Activated naive CD4-positive, alpha-beta T cell treated with anti-CD3 and anti-CD28 coated beads, Interleukin-2, amount 10 ng/mL, durations not matched to agents 7 days and 5 days (primary cell): ENCODE results near the gene LCORL.
A peak's percentile ranks its signal among the peaks of the same experiment; 100 is the strongest.

Experiments
- CTCF ChIA-PET: fragments of 350-600 bp; sonication (Branson Sonifier 250); formaldehyde crosslinking; loops from one replicate; lab custom pipeline; 2021; ENCODE audit warnings: antibody characterized with exemption; lab: Charles Lee
- DNase-seq: peaks from one replicate; pipeline ENCODE4 v3.0.0-alpha.2; 2020
- H3K27ac Mint-ChIP-seq: one replicate; pipeline ENCODE4 v1.8.0; 2021; ENCODE audit warnings: mild to moderate bottlenecking, moderate library complexity, mixed read lengths
- H3K27me3 Mint-ChIP-seq: one replicate; pipeline ENCODE4 v1.8.0; 2021; ENCODE audit warnings: mild to moderate bottlenecking, mixed read lengths
- H3K36me3 Mint-ChIP-seq: one replicate; pipeline ENCODE4 v1.8.0; 2021; ENCODE audit warnings: mixed read lengths
- H3K4me1 Mint-ChIP-seq: one replicate; pipeline ENCODE4 v1.8.0; 2021; ENCODE audit warnings: mixed read lengths
- H3K4me3 Mint-ChIP-seq: one replicate; pipeline ENCODE4 v1.8.0; 2021; ENCODE audit warnings: mild to moderate bottlenecking, moderate library complexity, mixed read lengths
- H3K9me3 Mint-ChIP-seq: one replicate; pipeline ENCODE4 v1.8.0; 2021; ENCODE audit warnings: mixed read lengths

LCORL gene

GRCh38 chr4:18021720-18022571 is at the start of gene LCORL:
Gene LCORL (minus strand): TSS chr4:18021755. CDS start chr4:18021751, 4 bp downstream.
- no peaks in the 10 kb centered on the region for H3K36me3 Mint-ChIP-seq
- peaks cover 22% of the 10 kb centered on the region for H3K4me1 Mint-ChIP-seq
- H3K27me3 Mint-ChIP-seq: peaks cover 49% of the 10 kb centered on the region
- peak within 1 kb of the TSS; percentile 85 for H3K27ac Mint-ChIP-seq
- peak within 1 kb of the TSS; percentile 86 for H3K4me3 Mint-ChIP-seq
- no peaks in the 10 kb centered on the region for H3K9me3 Mint-ChIP-seq
- DNase-seq: peak; percentile 92
- CTCF ChIA-PET: interaction anchor here (0.9 kb wide), 1 partner anchor 8 kb away, joined by 3 read pairs; no protein-coding TSS in a partner anchor

DNA sequence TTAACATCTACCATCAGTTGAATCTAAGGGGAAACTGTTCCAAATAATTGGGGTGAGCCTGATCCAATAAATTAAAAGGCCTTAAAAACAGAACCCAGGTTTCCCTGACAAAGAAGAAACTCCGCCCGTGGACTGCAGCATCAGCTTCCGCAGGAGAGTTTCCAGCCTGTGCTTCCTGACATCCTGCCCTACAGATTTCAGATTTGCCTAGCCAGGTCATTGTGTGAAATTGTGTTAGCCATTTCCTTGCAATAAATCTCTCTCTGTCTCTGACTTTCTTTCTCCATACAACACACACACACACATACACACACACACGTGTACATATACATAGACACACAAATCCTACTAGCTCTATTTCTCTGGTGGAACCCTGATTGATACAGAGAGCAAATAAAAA is 48.3 kb upstream of the LCORL start:
- H3K36me3 Mint-ChIP-seq: no peaks in the 10 kb centered on the region
- peaks cover 25% of the 10 kb centered on the region for H3K27me3 Mint-ChIP-seq
- no peak overlapping the region for H3K27ac Mint-ChIP-seq
- H3K4me1 Mint-ChIP-seq: no peaks in the 10 kb centered on the region
- CTCF ChIA-PET: no interaction called here
- H3K9me3 Mint-ChIP-seq: no peaks in the 10 kb centered on the region
- no peak for DNase-seq
- no peak overlapping the region for H3K4me3 Mint-ChIP-seq

DNA sequence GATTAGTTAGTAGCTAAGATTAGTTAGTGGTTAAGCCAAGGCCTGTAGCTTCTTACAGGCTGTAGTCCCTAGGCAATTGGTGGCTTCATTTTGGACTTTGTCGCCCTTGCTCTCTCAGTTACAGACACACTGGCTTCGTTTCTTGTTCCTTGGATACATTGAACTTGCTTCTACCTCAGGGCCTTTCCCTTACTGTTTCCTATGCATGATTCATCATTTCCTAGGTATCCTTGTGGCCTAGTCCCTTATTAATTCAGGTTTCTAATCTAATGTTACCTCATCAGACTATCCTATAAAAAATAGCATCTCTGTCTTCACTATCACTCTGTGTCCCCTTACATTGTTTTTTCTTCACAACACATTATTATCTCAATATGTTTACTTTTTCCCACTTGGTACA is 45.5 kb upstream of the LCORL start:
- no peak overlapping the region for H3K4me3 Mint-ChIP-seq
- peaks cover 25% of the 10 kb centered on the region for H3K27me3 Mint-ChIP-seq
- H3K9me3 Mint-ChIP-seq: peaks cover 11% of the 10 kb centered on the region
- DNase-seq: no peak
- H3K27ac Mint-ChIP-seq: no peak overlapping the region
- H3K4me1 Mint-ChIP-seq: no peaks in the 10 kb centered on the region
- peaks cover 2% of the 10 kb centered on the region for H3K36me3 Mint-ChIP-seq
- CTCF ChIA-PET: no interaction called here

- Mint-ChIP-seq H3K27me3 (peaks cover 23% of the 10 kb centered on the region), H3K36me3 (peaks cover 2% of the 10 kb centered on the region), H3K4me1 (peaks cover 2% of the 10 kb centered on the region), H3K4me3 (no peak overlapping the region), H3K9me3 (peaks cover 11% of the 10 kb centered on the region), H3K27ac (no peak overlapping the region)
- CTCF ChIA-PET: no interaction called here
- DNase-seq: no peak
Measured at GRCh38 chr4:18063079-18063478, 41.5 kb upstream of the LCORL start.

DNA sequence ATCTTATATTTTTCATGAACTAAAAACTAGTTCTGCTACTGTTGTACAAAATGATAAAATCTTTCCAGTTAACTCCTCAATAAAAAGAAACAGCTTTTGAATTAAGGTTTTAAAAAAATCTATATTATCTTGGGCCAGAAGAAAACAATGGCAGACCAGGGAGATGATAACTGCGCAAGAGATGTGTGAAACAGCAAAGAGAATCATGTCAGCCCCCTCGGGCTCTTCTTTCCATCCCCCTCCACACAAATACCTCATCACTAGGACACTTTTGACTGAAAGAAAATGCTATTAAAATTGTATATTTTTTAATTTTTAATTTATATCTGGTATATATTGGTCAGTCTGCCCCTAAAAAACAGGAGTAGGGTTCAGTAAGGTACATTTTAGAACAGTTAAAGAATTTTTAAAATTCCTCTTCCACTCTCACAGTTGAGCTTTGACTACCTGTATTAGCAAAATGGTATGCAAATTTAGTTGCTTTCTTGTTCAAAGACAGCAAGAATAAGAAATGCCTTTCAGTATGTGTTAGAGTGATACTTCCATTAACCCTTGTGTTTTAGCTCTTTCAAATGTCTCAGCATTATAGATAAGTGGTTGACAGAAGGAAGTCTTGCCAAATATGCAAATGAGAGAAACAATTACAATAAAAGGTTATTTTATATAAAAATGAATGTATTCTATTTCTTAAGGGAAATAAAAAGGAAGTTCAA is 36.4 kb upstream of the LCORL start:
- Mint-ChIP-seq H3K4me1 (peaks cover 25% of the 10 kb centered on the region), H3K36me3 (peaks cover 3% of the 10 kb centered on the region), H3K27me3 (peaks cover 42% of the 10 kb centered on the region), H3K9me3 (peaks cover 3% of the 10 kb centered on the region), H3K4me3 (no peak overlapping the region), H3K27ac (no peak overlapping the region)
- no peak for DNase-seq
- CTCF ChIA-PET: interaction anchor here (0.7 kb wide), 1 partner anchor 47 kb away, joined by 3 read pairs; no protein-coding TSS in a partner anchor

- Mint-ChIP-seq H3K36me3 (peaks cover 3% of the 10 kb centered on the region), H3K4me3 (no peak overlapping the region), H3K9me3 (no peaks in the 10 kb centered on the region), H3K27me3 (peaks cover 46% of the 10 kb centered on the region), H3K4me1 (peaks cover 25% of the 10 kb centered on the region), H3K27ac (no peak overlapping the region)
- CTCF ChIA-PET: no interaction called here
- DNase-seq: peak; percentile 23
Measured at GRCh38 chr4:18056030-18056429, 34.5 kb upstream of the LCORL start.

DNA sequence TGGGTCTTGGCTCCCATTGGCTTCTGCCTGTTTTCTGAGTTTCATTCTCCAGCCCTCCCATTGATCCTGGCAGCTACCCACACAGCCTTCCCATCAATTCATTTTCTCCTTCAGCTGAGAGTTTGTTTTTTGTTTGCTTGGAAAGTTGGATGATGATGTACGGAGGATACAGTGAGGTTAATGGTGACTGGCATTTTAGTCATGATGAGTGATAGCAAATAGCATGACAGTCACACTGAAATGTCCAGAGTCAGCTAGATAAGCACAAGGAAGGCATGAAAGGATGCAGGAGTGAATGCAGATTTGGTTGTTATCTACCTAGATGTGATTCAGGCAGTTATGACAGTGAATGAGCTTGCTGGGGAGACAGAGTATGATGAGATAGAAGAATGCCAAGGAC is 30.6 kb upstream of the LCORL start:
- H3K4me3 Mint-ChIP-seq: no peak overlapping the region
- CTCF ChIA-PET: no interaction called here
- peaks cover 28% of the 10 kb centered on the region for H3K27me3 Mint-ChIP-seq
- no peak overlapping the region for H3K27ac Mint-ChIP-seq
- no peaks in the 10 kb centered on the region for H3K9me3 Mint-ChIP-seq
- H3K4me1 Mint-ChIP-seq: peaks cover 15% of the 10 kb centered on the region
- H3K36me3 Mint-ChIP-seq: peaks cover 3% of the 10 kb centered on the region
- no peak for DNase-seq

DNA sequence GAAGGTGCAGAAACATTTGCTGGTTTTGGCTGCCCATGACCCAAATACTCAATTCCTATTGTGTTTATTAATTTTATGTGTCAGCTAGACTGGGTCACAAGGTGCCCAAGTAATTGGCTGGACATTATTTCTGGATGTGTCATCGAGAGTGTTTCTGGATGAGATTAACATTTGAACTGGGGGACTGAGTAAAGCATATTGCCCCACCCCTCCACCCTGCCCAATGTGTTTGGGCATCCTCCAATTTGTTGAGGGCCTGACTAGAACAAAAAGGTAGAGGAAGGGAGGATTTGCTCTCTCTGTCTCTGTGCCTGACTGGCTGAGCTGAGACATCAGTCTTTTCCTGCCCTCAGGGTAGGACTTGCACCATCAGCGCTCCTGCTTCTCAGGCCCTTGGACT is 29.7 kb upstream of the LCORL start:
- H3K27me3 Mint-ChIP-seq: peaks cover 27% of the 10 kb centered on the region
- no peak overlapping the region for H3K27ac Mint-ChIP-seq
- peaks cover 10% of the 10 kb centered on the region for H3K4me1 Mint-ChIP-seq
- H3K9me3 Mint-ChIP-seq: no peaks in the 10 kb centered on the region
- peaks cover 3% of the 10 kb centered on the region for H3K36me3 Mint-ChIP-seq
- no peak for DNase-seq
- H3K4me3 Mint-ChIP-seq: no peak overlapping the region
- CTCF ChIA-PET: no interaction called here

GRCh38 chr4:18050448-18050847 is 28.9 kb upstream of the LCORL start:
- peaks cover 3% of the 10 kb centered on the region for H3K36me3 Mint-ChIP-seq
- no peak overlapping the region for H3K27ac Mint-ChIP-seq
- DNase-seq: no peak
- H3K4me1 Mint-ChIP-seq: peaks cover 2% of the 10 kb centered on the region
- H3K9me3 Mint-ChIP-seq: no peaks in the 10 kb centered on the region
- CTCF ChIA-PET: interaction anchor here (0.6 kb wide), 1 partner anchor 8 kb away, joined by 3 read pairs; no protein-coding TSS in a partner anchor
- no peak overlapping the region for H3K4me3 Mint-ChIP-seq
- peaks cover 20% of the 10 kb centered on the region for H3K27me3 Mint-ChIP-seq

- CTCF ChIA-PET: no interaction called here
- Mint-ChIP-seq H3K27me3 (peaks cover 15% of the 10 kb centered on the region), H3K4me1 (no peaks in the 10 kb centered on the region), H3K9me3 (no peaks in the 10 kb centered on the region), H3K36me3 (no peaks in the 10 kb centered on the region), H3K27ac (no peak overlapping the region), H3K4me3 (no peak overlapping the region)
- DNase-seq: no peak
Measured at GRCh38 chr4:18049446-18049845, 27.9 kb upstream of the LCORL start.

- CTCF ChIA-PET: no interaction called here
- no peak overlapping the region for H3K4me3 Mint-ChIP-seq
- H3K27me3 Mint-ChIP-seq: peaks cover 15% of the 10 kb centered on the region
- H3K36me3 Mint-ChIP-seq: no peaks in the 10 kb centered on the region
- DNase-seq: no peak
- H3K27ac Mint-ChIP-seq: no peak overlapping the region
- H3K4me1 Mint-ChIP-seq: no peaks in the 10 kb centered on the region
- no peaks in the 10 kb centered on the region for H3K9me3 Mint-ChIP-seq
Measured at GRCh38 chr4:18042754-18043153, 21.2 kb upstream of the LCORL start.

DNA sequence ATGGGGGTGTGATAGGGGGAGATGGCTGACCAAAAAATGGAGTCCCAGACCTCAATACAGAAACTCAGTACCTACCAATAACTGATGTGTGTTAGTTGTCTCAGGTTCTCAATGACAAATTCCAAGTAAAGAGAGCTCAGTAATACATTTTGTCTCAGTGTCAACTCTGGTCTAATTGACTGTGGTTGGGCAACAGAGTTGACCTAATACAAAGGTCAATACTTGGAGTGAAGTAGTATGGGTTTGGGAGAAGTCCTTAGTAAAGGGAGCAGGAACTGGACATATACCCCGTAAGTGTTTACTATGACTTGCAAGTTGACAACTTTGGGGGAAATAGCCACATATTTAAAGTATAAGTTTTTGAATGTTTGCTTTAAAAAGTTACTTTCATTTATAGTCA is 20.5 kb upstream of the LCORL start:
- H3K27ac Mint-ChIP-seq: no peak overlapping the region
- DNase-seq: no peak
- peaks cover 17% of the 10 kb centered on the region for H3K27me3 Mint-ChIP-seq
- CTCF ChIA-PET: interaction anchor here (0.8 kb wide), 1 partner anchor 8 kb away, joined by 3 read pairs; no protein-coding TSS in a partner anchor
- H3K4me1 Mint-ChIP-seq: no peaks in the 10 kb centered on the region
- no peaks in the 10 kb centered on the region for H3K9me3 Mint-ChIP-seq
- H3K4me3 Mint-ChIP-seq: no peak overlapping the region
- no peaks in the 10 kb centered on the region for H3K36me3 Mint-ChIP-seq

GRCh38 chr4:18041114-18041513 is 19.6 kb upstream of the LCORL start:
- H3K9me3 Mint-ChIP-seq: no peaks in the 10 kb centered on the region
- CTCF ChIA-PET: no interaction called here
- no peak overlapping the region for H3K27ac Mint-ChIP-seq
- no peak for DNase-seq
- H3K4me1 Mint-ChIP-seq: no peaks in the 10 kb centered on the region
- H3K36me3 Mint-ChIP-seq: no peaks in the 10 kb centered on the region
- H3K27me3 Mint-ChIP-seq: peaks cover 18% of the 10 kb centered on the region
- no peak overlapping the region for H3K4me3 Mint-ChIP-seq

DNA sequence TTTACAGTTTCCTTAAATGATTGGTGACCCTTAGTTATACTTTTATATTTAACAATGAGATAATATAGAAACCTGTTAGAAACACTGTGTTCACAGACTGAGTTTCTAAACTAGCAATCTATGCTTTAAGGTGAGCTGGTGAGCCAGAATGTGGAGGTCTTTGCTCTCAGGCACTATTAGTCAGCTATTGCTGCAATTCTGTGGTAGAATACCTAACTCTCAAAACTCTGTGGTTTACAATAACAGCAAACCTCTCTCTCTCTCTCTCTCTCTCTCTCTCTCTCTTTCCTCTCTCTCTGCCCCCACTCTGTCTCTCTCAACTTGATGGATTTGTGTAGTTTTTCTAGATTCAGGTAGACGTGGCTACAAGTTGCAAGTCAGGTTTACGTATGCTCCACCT is 17.6 kb upstream of the LCORL start:
- CTCF ChIA-PET: no interaction called here

More for the DNA sequence above, 17.6 kb upstream of the LCORL start:
- Mint-ChIP-seq H3K4me3 (no peak overlapping the region), H3K4me1 (no peaks in the 10 kb centered on the region), H3K27me3 (peaks cover 27% of the 10 kb centered on the region), H3K36me3 (no peaks in the 10 kb centered on the region), H3K9me3 (no peaks in the 10 kb centered on the region), H3K27ac (no peak overlapping the region)
- DNase-seq: no peak
